GM12874 (cell line): ENCODE data around the gene NYAP2.

Experiments used
- TF ChIP-seq, protein P1 (sequence below): IDR thresholded peaks from 2 replicates; pipeline ENCODE4 v1.5.1; 2011; ENCODE audit warnings: low read depth, mild to moderate bottlenecking, control low read depth, low read length, moderate library complexity; ENCODE audit not compliant: insufficient read depth

The NYAP2 gene

DNA sequence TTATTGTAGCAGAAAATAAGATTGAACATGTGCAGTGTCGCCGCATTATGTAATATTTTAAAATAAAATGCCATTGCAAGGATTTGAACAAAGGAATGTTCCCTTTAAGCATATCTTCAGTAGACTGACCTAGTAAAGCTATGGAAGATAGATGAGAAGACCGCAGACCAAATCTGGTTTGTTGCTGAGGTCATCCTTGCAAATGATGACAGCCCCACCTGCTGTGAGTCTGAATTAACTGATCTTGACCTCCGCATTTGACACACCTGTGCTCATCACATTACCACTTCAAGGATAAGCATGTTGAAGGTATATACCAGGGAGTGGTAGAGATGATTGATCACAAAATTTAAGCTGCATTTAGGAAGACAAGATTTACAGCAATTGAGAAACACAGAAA lies 96.2 kb downstream of the NYAP2 start:
- TF ChIP-seq, protein P1, sequence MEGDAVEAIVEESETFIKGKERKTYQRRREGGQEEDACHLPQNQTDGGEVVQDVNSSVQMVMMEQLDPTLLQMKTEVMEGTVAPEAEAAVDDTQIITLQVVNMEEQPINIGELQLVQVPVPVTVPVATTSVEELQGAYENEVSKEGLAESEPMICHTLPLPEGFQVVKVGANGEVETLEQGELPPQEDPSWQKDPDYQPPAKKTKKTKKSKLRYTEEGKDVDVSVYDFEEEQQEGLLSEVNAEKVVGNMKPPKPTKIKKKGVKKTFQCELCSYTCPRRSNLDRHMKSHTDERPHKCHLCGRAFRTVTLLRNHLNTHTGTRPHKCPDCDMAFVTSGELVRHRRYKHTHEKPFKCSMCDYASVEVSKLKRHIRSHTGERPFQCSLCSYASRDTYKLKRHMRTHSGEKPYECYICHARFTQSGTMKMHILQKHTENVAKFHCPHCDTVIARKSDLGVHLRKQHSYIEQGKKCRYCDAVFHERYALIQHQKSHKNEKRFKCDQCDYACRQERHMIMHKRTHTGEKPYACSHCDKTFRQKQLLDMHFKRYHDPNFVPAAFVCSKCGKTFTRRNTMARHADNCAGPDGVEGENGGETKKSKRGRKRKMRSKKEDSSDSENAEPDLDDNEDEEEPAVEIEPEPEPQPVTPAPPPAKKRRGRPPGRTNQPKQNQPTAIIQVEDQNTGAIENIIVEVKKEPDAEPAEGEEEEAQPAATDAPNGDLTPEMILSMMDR: no peak

DNA sequence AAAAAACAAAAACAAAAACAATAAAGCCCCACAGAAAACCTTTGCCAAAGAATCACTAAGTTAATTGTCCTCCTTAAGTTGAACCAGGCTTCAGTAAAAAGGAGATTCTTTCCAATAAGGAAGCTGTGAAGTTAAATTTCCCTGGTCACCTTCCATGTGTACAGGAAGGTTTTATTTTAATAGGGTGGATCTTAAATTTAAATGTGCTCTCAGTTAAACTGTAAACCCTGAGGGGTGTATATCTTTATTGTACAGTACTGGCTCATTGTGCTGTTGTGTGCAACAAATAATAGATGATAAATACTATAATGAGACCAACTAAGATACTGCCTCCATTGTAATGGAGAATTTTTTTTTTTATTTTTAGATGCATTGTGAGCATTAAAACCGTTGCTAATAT lies 97.1 kb downstream of the NYAP2 start:
- TF ChIP-seq, protein P1: no peak

DNA sequence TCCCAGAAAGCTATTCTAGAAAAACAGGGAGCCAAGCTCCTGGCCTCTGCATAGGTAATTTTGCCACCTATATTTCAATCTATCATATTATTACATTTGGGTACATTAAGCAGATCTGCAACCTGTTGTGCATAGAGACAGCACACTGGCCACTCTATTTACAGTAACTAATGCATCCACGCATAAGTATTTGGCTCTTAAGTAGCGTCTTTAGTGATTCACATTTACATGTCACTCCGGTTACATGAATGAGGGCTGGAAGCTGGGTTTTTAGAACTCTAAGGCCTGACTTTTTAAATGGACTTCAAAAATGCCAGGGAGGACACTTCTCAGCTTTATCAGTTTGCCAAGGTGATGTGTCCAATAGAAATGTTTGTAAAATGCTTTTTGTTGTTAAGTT lies 97.7 kb downstream of the NYAP2 start:
- TF ChIP-seq, protein P1: no peak

DNA sequence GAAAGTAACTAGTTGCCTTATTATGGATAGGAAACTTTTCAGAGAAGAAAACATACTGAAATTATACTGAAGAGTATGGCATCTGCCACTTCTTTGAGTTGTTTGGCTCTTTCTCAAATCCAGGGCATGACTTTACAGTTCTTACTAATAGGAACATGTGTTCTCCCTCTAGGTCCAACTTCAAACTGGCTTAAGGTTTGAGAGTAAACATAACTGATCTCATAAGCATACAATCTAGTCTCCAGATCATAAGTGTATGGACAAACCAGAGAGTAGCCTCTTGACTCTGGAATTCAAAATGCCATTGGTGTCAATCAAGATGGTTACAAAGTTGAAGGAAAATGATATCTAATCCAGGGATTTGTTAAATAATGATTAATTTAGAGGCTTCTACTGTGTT lies 101.5 kb downstream of the NYAP2 start:
- TF ChIP-seq, protein P1: no peak

DNA sequence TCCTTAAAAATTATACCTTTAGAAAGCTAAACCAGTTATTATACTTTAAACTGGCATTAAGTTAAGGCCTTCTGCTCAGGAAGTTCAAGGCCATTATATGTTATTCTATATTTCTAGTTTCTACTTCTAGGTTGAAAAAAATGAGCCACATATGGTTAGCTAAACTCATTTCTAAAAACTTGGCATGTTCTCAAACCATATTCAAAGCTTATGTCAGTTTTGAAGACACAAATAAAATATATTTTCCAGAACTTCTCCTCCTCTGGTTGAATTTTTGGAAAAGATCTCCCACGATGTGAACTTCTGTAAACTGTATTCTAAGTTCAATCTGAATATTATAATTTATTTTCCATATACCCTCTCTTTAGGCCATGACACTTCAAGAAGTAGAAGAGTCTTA lies 103.5 kb downstream of the NYAP2 start:
- TF ChIP-seq, protein P1: no peak

DNA sequence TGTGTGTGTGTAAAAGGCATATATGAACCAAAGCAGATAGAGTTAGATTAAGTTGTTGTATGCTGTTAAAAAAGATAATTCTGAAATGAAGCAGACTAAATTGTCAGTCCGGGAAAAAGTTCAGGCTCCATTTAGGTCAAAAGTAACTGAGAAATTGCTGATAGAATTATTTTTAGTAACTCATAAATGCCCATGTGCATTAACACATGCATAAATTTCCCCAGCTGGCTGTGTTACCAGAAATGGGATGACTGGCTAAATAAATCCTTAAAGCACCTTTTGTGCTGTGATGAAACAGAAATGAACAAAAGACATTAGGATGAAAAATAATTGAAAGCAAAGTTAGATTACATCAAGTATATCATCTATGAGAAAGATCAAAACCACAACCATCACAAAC lies 111.3 kb downstream of the NYAP2 start:
- TF ChIP-seq, protein P1: no peak

DNA sequence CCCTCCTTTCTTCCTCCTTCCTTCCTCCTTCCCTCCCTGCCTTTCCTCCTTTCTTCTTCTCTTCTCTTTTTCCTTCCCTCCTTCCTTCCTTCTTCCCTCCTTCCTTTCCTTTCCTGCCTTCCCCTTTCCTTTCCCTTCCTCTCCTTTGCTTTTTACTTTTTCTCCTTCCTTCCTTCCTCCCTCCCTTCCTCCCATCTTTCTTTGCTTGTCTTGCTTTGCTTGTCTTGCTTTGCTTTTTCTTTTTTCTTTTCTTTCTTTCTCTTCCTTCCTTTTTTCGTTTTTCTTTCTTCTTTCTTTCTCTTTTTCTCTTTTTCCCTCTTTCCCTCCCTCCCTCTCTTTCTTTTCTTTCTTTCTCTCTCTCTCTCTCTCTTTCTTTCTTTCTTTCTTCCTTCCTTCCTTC lies 113.0 kb downstream of the NYAP2 start:
- TF ChIP-seq, protein P1: no peak
